Activated CD8-positive, alpha-beta memory T cell treated with anti-CD3 and anti-CD28 coated beads for 48 hours (primary cell): ENCODE measurements around the gene SLC44A2.

Experiments
- DNase-seq, 3 experiments: peaks; one replicate each; pipeline ENCODE4 v3.0.0-alpha.2; 2020; ENCODE audit warnings: low read depth in 2 of 3, low spot score in 2 of 3

Gene SLC44A2

DNA sequence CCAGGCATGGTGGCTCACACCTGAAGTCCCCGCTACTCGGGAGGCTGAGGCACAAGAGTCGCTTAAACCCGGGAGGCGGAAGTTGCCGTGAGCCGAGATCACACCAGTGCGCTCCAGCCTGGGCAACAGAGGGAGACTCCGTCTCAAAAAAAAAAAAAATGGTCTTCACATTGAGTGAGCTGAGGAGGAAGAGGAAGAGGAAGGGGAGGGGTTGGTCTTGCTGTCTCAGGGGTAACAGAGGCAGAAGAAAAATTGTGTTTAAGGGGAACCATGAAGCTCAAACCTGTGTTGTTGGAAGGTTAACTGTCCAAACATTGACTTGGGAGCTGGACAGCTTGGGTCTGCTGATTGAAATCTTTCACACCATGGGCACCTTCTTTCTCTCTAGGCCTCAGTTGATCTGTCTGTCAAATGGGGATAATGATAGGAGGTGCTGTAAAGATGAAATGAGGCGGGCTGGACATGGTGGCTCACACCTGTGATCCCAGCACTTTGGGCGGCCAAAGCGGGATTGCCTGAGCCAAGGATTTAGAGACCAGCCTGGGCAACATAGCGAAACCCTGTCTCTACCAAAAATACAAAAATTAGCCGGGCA is 9.8 kb upstream of the SLC44A2 start:
- no peak for DNase-seq

DNA sequence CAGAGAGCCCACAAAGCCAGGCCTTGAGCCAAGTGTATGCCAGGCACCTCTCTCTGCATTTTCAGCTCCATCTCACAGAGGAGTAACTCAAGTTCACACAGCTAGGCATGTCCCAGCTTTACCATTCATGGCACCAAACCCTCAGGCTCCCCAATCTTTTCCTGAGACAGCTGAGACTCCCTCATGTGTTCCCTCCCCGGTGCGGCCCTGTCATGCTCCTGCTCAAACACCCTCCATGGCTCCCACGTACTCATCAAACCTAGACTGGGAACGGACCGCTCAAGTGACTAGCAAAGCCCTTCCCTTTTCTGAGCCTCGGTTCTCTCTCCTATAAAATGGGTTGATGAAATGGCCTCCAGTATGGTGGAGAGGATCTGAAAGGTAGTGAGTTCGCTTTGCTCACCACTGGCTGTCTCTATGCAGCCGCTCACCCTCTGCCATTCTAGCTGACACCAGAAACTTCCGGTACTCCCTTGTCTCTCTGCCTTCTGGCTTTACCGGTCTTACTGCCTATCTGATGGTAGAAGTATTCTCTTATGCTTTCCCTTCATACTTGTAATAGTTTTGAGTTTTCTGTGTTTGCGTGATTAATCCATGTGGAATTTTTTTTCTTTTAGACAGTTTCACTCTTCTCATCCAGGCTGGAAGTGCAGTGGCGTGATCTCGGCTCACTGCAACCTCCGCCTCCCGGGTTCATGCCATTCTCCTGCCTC is 7.8 kb upstream of the SLC44A2 start:
- no peak for DNase-seq

DNA sequence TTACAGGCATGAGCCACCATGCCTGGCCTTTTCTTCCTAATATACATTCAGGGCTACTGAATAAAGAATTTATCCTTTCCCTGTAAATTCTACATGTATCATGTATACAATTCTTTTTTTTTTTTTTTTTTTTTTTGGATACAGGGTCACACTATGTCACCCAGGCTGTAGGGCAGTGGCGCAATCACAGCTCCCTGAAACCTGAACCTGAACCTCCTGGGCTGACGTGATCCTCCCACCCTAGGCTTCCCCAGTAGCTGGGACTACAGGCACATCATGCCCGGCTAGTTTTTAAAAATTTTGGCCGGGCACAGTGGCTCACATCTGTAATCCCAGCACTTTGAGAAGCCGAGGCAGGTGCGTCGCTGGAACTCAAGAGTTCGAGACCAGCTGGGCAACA is 6.5 kb upstream of the SLC44A2 start:
- DNase-seq: no peak

DNA sequence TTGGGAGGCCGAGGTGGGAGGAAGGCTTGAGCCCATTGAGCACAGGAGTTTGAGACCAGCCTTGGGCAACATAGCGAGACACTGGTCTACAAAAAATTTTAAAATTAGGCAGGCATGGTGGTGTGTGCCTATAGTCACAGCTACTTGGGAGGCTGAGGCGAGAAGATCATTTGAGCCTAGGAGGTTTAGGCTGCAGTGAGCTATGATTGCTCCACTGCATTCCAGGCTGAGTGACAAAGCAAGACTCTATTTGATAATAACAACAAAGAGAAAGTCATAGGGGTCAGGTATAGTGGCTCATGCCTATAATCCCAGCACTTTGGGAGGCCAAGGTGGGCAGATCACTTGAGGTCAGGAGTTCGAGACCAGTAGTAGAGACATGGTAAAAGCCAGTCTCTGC is 4.6 kb upstream of the SLC44A2 start:
- no peak for DNase-seq

DNA sequence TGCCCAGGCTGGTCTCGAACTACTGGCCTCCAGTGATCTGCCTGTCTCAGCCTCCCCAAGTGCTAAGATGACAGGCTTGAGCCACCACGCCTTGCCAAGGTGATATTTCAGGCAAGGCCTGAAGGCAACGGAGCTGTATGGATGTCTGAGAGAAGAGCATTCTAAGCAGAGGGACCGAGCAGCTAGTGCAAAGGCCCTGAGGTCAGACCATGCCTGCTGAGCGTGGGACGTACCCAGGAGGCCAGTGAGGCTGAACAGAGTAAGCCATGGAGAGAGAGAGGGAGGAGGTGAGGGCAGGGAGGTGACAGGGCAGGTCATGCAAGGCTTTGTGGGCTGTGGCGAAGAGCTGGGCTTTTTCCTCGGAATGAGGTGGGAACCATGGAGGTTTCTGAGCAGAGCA is 3.4 kb upstream of the SLC44A2 start:
- DNase-seq: no peak

DNA sequence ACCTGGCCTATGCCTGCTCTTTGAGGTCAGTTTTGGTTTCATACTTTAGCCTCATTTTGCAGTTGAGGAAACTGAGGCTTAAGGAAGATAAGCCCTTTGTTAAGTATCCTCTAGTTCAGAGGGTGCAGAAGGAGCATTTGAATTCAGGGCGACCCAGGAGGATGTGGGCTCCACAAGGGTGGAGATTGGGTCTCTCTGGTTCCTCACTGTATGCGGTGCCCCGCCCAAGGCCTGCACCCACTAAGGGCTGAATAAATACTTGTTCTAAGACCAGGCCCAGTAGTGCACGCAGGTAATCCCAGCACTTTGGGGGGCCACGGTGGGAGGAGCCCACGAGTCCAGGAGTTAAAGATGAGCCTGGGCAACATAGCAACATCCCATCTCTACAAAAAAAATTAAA is 768 bp upstream of the SLC44A2 start:
- DNase-seq: no peak

DNA sequence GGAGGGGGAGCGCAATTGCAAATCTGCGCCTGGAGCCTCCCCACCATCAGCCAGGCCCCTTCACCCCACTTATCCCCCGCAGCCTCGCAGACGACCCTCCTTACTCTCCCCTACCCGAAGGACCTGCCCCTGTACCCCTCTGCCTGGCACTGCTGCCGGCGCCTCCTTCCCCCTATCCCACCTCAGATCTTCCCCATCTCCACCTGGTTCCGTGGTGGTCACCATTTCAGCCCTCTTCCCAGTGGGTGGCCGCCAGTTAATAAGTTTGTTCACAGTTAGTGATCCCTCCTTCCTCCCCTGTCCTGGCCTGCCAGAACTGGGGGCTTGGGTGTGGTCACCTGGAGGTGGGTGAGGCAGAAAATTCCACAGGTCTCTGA is 397 bp downstream of the SLC44A2 start:
- no peak for DNase-seq

DNA sequence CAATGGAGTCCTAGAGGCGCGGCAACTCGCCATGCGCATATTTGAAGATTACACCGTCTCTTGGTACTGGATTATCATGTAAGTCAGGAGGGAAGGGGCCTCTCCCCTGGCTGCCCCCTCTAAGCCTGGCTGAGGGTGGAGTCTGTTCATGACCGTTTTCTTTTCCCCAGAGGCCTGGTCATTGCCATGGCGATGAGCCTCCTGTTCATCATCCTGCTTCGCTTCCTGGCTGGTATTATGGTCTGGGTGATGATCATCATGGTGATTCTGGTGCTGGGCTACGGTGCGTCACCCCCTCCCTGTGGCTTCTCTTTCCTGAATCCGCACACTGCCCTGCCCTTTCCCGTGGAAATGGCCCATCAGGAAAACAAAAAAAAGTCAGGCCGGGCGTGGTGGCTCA is 6.5 kb downstream of the SLC44A2 start:
- no peak for DNase-seq

DNA sequence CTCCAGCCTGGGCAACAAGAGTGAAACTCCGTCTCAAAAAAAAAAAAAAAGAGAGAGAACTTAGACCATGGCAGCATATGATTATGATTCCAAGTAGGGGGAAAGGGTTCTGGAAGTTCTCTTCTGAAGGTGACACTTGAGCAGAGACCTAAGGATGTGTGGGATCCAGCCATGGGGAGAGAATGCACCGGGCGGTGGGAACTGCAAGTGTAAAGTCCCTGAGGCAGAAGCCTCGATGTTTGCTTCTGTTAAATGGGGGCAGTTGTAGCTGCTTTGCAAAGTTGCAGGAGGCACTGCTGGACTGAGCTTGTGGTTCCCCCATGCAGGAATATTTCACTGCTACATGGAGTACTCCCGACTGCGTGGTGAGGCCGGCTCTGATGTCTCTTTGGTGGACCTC is 9.1 kb downstream of the SLC44A2 start:
- DNase-seq: no peak

DNA sequence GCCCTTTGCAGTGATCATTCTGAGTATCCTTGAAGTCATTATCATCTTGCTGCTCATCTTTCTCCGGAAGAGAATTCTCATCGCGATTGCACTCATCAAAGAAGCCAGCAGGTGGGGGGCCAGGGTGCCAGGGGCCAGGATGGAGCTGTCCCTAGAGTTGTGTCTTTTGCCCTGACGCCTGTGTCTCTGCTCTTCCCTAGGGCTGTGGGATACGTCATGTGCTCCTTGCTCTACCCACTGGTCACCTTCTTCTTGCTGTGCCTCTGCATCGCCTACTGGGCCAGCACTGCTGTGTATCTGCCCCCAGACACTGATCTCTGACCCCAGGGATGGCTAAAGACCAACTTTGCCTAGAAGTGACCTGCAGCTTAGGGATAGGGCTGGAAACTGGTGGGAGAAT is 9.6 kb downstream of the SLC44A2 start:
- DNase-seq: no peak

DNA sequence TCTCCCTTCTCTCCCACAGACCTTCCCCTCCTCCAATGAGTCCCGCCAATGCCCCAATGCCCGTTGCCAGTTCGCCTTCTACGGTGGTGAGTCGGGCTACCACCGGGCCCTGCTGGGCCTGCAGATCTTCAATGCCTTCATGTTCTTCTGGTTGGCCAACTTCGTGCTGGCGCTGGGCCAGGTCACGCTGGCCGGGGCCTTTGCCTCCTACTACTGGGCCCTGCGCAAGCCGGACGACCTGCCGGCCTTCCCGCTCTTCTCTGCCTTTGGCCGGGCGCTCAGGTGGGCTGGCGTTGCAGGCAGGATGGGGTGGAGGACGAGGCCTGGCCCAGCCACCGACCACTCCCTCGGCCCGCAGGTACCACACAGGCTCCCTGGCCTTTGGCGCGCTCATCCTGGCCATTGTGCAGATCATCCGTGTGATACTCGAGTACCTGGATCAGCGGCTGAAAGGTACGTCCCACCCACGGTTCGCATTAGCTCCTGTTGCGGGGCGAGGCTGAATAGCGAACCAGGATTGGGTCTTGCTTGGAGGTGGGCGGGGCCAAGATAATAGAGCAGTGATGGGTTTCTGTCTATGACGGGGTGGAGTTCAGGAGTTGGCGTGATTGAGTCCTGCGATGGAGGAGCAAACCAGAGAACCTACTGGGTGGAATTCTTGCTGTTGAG is 11.1 kb downstream of the SLC44A2 start:
- no peak for DNase-seq

DNA sequence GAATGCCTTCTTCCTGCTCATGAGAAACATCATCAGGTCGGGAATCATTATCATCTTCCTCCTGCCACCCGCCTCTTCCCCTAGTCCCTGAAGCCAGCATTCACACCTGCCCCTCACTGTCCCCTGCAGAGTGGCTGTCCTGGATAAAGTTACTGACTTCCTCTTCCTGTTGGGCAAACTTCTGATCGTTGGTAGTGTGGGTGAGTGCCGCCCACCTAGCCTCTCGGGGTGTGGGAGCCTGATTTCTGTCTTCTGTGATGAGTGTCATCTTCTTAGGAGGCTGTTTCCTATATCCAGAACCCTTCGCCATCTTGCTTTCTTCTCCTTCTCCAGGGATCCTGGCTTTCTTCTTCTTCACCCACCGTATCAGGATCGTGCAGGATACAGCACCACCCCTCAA is 12.5 kb downstream of the SLC44A2 start:
- DNase-seq: no peak

DNA sequence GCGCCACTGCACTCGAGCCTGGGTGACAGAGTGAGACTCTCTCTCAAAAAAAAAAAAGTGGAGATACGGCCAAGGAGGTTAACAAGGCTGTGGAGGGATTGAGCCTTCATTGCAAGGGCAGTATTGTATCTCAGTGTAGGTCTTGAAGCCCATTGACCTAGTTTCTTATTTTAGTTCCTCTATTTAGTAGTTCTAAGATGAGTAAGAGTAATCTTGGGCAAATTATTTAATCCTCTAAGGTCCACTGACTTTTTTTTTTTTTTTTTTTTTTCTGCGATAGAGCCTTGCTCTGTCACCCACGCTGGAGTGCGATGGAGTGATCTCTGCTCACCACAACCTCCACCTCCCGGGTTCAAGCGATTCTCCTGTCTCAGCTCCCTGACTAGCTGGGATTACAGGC is 14.5 kb downstream of the SLC44A2 start:
- no peak for DNase-seq

DNA sequence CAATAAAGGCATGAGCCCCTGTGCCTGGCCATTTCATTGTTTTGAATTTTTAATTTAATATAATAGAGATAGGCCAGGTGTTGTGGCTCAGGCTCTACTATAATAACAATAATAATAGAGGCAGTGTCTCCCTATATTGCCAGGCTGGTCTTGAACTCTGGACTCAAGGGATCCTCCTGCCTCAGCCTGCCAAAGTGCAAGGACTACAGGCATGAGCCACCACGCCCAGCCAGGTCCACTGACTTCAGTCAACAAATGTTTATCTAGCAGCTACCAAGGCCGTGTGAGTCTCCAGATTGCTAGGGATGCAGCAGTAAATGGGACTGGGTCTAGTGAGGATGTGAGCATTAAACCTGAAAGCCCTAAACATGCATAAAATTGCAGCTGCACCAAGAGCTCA is 15.0 kb downstream of the SLC44A2 start:
- no peak for DNase-seq

DNA sequence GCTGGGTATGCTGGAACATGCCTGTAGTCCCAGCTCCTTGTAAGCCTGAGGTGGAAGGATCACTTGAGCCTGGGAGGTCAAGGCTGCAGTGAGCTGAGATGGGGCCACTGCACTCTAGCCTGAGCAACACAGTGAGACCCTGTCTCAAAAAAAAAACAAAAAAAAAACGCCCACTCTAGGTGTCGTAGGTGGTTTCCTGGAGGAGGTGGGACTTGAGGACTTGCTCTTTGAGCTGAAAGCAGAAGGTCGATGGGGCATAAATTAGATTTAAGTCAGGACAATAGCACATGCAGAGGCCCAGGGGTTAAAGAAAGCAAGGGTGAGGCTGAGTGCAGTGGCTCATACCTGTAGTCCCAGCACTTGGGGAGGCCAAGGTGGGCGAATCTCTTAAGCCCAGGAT is 15.9 kb downstream of the SLC44A2 start:
- no peak for DNase-seq

DNA sequence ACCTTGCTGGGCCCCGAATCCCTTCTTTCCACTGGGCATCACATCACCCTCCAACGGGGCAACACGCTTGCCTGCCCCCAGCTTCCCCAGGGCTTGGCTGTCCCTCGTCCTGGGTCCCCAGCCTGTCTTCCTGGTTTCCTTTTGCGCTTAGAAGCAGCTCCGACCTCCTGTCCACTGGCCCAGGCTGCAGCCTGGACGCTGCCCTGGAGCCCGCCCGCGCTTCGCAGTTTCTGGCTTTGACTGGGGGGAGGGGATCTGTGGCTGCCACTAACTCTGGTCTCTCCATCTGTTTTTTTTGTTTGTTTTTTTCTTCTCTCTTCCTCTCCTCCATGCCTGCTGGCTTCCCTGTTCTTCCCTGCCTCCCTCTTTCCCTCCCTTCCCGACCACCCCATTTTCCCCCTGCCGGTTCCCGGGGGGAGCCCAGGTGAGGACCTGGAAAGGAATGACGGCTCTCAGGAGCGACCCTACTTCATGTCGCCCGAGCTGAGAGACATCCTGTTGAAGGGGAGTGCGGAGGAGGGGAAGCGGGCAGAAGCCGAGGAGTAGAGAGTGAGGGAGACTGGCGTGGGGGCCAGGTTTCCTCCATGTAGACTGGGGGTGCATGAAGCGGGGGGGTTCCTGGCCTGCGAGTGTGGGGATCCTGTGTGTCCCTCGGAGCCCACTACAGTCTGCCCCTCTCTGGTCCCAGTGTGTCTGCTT is 17.3 kb downstream of the SLC44A2 start:
- no peak for DNase-seq

DNA sequence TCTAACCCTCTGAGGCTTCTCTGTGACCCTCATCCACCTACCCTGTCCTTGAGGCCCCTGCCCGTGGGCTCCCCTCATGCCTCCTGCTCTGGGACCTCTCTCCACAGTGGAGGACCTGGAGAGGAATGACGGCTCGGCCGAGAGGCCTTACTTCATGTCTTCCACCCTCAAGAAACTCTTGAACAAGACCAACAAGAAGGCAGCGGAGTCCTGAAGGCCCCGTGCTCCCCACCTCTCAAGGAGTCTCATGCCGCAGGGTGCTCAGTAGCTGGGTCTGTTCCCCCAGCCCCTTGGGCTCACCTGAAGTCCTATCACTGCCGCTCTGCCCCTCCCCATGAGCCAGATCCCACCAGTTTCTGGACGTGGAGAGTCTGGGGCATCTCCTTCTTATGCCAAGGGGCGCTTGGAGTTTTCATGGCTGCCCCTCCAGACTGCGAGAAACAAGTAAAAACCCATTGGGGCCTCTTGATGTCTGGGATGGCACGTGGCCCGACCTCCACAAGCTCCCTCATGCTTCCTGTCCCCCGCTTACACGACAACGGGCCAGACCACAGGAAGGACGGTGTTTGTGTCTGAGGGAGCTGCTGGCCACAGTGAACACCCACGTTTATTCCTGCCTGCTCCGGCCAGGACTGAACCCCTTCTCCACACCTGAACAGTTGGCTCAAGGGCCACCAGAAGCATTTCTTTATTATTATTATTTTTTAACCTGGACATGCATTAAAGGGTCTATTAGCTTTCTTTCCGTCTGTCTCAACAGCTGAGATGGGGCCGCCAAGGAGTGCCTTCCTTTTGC is 18.0 kb downstream of the SLC44A2 start:
- DNase-seq: no peak

DNA sequence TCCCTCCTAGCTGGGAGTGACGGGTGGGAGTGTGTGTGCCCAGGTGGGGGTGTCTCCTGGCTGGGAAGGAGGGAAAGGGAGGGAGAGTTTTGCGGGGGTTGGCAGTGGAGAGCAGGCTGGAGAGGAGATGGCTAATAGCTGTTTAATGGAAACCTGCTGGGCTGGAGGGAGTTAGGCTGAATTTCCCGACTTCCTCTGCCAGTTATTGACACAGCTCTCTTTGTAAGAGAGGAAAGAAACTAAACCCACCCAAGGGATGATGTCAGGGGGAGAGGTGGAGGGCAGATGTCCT is 18.6 kb downstream of the SLC44A2 start:
- no peak for DNase-seq

DNA sequence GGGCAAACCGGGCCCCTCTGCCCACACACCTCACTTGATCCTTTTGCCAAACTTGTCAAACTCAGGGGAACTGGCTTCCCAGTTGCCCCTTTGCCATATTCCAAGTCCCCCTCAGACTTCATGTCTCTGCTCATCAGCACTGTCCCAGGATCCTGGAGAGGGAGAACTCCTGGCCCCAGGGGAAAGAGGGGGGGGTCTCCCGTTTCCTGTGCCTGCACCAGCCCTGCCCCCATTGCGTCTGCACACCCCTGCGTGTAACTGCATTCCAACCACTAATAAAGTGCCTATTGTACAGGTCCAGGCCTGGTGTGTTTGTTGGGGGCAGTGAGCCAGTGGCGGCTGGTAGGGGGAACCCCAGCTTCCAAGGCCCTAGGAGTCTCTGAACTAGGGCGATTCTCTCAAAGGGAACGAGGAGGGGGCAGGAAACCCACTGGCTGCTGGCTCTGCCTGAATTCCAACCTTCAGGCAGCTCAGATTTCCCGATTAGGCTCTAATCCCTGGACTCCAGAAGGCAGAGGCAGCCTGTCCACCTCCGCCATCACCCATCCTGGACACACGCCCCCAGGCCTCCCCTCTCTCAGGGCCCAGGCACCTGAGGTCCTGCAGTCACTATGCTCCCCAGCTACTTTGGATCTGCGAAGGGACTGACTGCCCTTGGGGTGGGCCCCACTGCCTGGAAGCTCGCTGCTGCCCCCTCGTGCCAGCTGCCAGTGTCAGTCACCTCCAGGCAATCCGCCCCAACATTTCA is 19.1 kb downstream of the SLC44A2 start:
- peak; percentile 52 to 58 (median 57) for DNase-seq

DNA sequence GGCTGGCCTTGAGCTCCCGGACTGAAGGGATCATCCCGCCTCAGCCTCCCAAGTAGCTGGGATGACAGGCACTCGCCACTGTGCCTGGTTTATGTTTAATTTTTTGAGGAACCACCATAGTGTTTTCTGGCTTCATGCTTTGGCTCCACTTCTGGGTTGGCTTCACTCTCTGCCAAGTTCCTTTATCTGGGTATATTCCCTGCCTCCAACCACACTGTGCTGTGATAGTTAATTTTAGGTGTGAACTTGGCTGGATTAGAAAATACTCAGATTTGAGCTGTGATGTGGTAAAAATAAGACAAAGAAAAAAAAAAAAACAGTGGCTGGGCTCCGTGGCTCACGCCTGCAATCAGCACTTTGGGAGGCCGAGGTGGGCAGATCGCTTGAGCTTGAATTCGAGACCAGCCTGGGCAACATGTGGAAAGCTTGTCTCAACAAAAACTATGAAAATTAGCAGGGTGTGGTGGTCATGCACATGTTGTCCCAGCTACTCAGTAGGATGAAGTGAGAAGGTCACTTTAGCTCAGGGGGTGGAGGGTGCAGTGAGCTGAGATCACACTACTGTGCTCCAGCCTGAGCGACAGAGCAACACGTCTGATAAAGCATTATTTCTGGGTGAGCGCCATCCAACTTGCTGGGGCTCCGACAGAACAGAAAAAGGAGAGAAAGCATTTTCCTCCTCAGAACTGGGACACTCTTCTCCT is 21.3 kb downstream of the SLC44A2 start:
- no peak for DNase-seq
